Gastrocnemius medialis (tissue), 4 donors: ENCODE measurements around the gene APOL4. TPM values are rescaled to one million over a fixed set of nuclear protein-coding genes. Genes with fewer than 3 reads are reported as not detected.

Source experiments
- ATAC-seq, 2 donors: fragments of 150-250 bp; one replicate each; pipeline ENCODE4 v1.9.1; 2016
- DNase-seq, 2 donors: peaks; one replicate each; pipeline ENCODE4 v3.0.0-alpha.2; 2019
- H3K27ac ChIP-seq, 4 donors: fragments of 200-600 bp; sonication (generic); 1 replicate in 1 of 4; 2 replicates in 3 of 4; pipeline ENCODE4 v1.5.1; 2016 to 2018; ENCODE audit warnings: mild to moderate bottlenecking in 2 of 4, moderate library complexity in 1 of 4
- H3K27me3 ChIP-seq, 3 donors: fragments of 200-600 bp; sonication (generic) in 2 of 3; 1 replicate in 1 of 3; 2 replicates in 2 of 3; pipeline versions ENCODE4 v1.5.1 to v1.6.0; 2016 to 2019; ENCODE audit warnings: mild to moderate bottlenecking in 1 of 3, moderate library complexity in 1 of 3
- H3K36me3 ChIP-seq, 2 donors: fragments of 200-600 bp; sonication (generic) in 1 of 2; one replicate each; pipeline ENCODE4 v1.5.1; 2017 to 2018
- H3K4me1 ChIP-seq, 2 donors: fragments of 200-600 bp; sonication (generic) in 1 of 2; one replicate each; pipeline ENCODE4 v1.5.1; 2016 to 2017; ENCODE audit warnings: mild to moderate bottlenecking in 2 of 2
- H3K4me3 ChIP-seq, 4 donors: fragments of 200-600 bp; sonication (generic) in 3 of 4; 1 replicate in 1 of 4; 2 replicates in 3 of 4; pipeline ENCODE4 v1.5.1; 2016 to 2019; ENCODE audit warnings: mild to moderate bottlenecking in 2 of 4
- H3K9me3 ChIP-seq, 3 donors: fragments of 200-600 bp; sonication (generic) in 2 of 3; 1 replicate in 1 of 3; 2 replicates in 2 of 3; pipeline ENCODE4 v1.5.1; 2016 to 2019
- POLR2A ChIP-seq, 2 donors: fragments of 450-650 bp; IDR thresholded peaks; one replicate each; pipeline ENCODE4 v1.6.1; 2017; ENCODE audit warnings: antibody characterized with exemption in 2 of 2, mild to moderate bottlenecking in 2 of 2, moderate library complexity in 2 of 2
- in situ Hi-C, 4 donors: fragments of 200-750 bp; cut with MboI; loops; one replicate each; pipeline versions ENCODE4 v1.15.0 to v1.8.0; 2017; ENCODE audit warnings: low sequenced_read_pairs in 4 of 4
- intact Hi-C: fragments of 100-400 bp; cut with DNase I; formaldehyde crosslinking; loops from one replicate; pipeline ENCODE4 v1.15.1; 2023; ENCODE audit warnings: low total_unique reads
- total RNA-seq, 4 donors: library from RNA; depleted of rRNA; stranded (reverse); fragments of >200 nt; gene quantifications; one replicate each; pipeline versions ENCODE4 v1.1.0 to v1.2.3, GENCODE V29; 2016
- TF ChIP-seq, protein P1 (sequence below), 5 experiments: fragments of 450-650 bp in 3 of 5; fragments of 200-600 bp in 2 of 5; sonication (generic) in 2 of 5; IDR thresholded peaks in 4 of 5; conservative IDR thresholded peaks in 1 of 5; 1 replicate in 4 of 5; 2 replicates in 1 of 5; pipeline ENCODE4 v1.5.1; 2016 to 2019; ENCODE audit warnings: antibody characterized with exemption in 5 of 5, mild to moderate bottlenecking in 3 of 5, moderate library complexity in 3 of 5

The APOL4 gene
- total RNA-seq, 4 donors from 2014 or later, result 1.5 to 2.3 (median 2.0) TPM; not detected in 1

DNA sequence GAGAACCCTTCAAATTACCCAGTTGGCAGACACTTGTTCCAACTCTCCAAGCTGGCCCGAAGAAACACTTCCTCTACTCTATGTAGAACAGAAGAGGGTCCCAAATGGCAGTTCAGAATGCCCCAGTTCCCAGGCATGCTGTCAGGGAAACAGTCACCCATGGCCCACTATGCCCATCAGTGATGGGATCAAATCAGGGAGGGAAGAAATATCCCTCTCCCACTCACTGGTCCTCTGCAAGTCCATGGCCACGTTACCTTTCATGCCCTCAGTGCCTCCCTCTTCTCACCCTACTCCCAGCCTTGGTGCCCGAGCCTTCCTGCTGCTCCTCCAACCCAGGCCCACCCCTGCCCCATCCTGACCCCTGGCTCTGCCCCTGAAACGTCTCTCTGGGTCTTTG, 57.7 kb downstream of the APOL4 start:
- intact Hi-C loops (loop anchor here (2.0 kb wide), 1 partner anchor 37 kb away; no protein-coding TSS in a partner anchor), in situ Hi-C loops (loop anchor here in 2 of 4 donors (5.0 to 10.0 kb wide), 2 partner anchors 38 to 91 kb away; partner anchors contain the start of gene APOL2 (in 1 of the 2))
- H3K36me3 ChIP-seq, result peaks cover 0 to 21% of the 10 kb centered on the region in 2 donors
- no peak overlapping the region for H3K27ac ChIP-seq
- no peaks in the 10 kb centered on the region for H3K27me3 ChIP-seq
- no peak for TF ChIP-seq POLR2A (IDR thresholded peaks at IDR 0.05)
- TF ChIP-seq, protein P1, sequence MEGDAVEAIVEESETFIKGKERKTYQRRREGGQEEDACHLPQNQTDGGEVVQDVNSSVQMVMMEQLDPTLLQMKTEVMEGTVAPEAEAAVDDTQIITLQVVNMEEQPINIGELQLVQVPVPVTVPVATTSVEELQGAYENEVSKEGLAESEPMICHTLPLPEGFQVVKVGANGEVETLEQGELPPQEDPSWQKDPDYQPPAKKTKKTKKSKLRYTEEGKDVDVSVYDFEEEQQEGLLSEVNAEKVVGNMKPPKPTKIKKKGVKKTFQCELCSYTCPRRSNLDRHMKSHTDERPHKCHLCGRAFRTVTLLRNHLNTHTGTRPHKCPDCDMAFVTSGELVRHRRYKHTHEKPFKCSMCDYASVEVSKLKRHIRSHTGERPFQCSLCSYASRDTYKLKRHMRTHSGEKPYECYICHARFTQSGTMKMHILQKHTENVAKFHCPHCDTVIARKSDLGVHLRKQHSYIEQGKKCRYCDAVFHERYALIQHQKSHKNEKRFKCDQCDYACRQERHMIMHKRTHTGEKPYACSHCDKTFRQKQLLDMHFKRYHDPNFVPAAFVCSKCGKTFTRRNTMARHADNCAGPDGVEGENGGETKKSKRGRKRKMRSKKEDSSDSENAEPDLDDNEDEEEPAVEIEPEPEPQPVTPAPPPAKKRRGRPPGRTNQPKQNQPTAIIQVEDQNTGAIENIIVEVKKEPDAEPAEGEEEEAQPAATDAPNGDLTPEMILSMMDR (IDR thresholded peaks at IDR 0.05 in 4 of 5, conservative IDR thresholded peaks at IDR 0.05 in 1 of 5), result no peak
- H3K4me1 ChIP-seq, result peaks cover 5 to 12% of the 10 kb centered on the region in 2 donors
- DNase-seq (no peak), ATAC-seq (no peak)
- no peak overlapping the region for H3K4me3 ChIP-seq
- H3K9me3 ChIP-seq, result no peaks in the 10 kb centered on the region

DNA sequence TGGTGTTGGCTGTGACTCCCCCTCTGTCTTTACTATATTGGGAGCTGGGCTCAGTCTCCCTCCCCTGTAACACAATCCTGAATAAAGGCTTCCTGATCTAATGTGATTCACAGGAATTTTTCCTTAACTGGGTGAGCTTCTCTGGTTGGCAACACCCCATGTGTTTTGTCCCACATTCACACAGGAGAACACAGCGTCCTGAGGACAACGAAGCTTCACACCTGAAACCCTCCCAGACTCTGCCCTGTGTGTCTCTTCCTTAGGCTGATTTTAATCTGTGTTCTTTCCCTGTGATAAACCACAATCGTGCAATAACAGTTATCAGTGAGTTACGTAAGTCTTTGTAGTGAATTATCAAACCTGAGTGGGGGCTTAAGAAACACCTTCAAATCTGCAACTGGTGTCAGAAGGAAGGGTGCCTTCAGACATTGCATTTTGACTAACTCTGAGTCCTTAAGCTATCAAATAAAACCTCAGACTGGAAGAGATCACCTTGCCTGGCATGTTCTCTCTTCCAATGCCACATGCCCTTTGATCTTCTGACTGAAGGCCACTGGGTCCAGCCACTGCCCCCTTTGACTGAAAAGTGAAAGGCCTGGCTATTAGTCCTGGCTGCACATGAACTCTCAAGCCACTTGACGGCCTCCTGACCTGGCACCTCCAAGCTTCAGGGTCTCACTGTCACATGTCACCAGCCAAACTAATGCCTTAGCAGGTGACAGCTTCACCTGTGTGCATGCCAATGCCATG, 58.4 kb downstream of the APOL4 start:
- H3K27me3 ChIP-seq, result no peaks in the 10 kb centered on the region
- no peak for DNase-seq
- no peak for ATAC-seq
- no peak overlapping the region for H3K27ac ChIP-seq
- in situ Hi-C loops (loop anchor here in 2 of 4 donors (5.0 to 10.0 kb wide), 2 partner anchors 39 to 92 kb away; partner anchors contain the start of gene APOL2 (in 1 of the 2)), intact Hi-C loops (no loop called here)
- peaks cover 0 to 19% of the 10 kb centered on the region in 2 donors for H3K36me3 ChIP-seq
- no peak for TF ChIP-seq POLR2A (IDR thresholded peaks at IDR 0.05)
- TF ChIP-seq, protein P1 (IDR thresholded peaks at IDR 0.05 in 4 of 5, conservative IDR thresholded peaks at IDR 0.05 in 1 of 5), result no peak
- H3K4me1 ChIP-seq, result peaks cover 5 to 12% of the 10 kb centered on the region in 2 donors
- H3K9me3 ChIP-seq, result no peaks in the 10 kb centered on the region
- H3K4me3 ChIP-seq, result no peak overlapping the region

GRCh38 chr22:36141481-36141880, 60.1 kb downstream of the APOL4 start:
- no peak for ATAC-seq
- in situ Hi-C loops (loop anchor here in 2 of 4 donors (5.0 to 10.0 kb wide), 2 partner anchors 41 to 93 kb away; partner anchors contain the start of gene APOL2 (in 1 of the 2)), intact Hi-C loops (no loop called here)
- TF ChIP-seq, protein P1 (IDR thresholded peaks at IDR 0.05 in 4 of 5, conservative IDR thresholded peaks at IDR 0.05 in 1 of 5), result no peak
- TF ChIP-seq POLR2A (IDR thresholded peaks at IDR 0.05), result no peak
- Histone ChIP-seq H3K27ac (no peak overlapping the region), H3K36me3 (peaks cover 0 to 19% of the 10 kb centered on the region in 2 donors), H3K4me3 (no peak overlapping the region), H3K4me1 (peaks cover 5% of the 10 kb centered on the region in 2 donors), H3K9me3 (no peaks in the 10 kb centered on the region), H3K27me3 (no peaks in the 10 kb centered on the region)
- no peak for DNase-seq

Other genes starting within 250 kb of the APOL4 start
- 10 to 100 TPM; 26.0 to 32.1 (median 28.6) TPM for gene RBFOX2, start 173.0 kb downstream of the APOL4 start, total RNA-seq
- 10 to 100 TPM; 16.6 to 23.4 (median 19.3) TPM for gene APOL3, start 41.1 kb downstream of the APOL4 start, total RNA-seq
- gene APOL2, start 37.7 kb upstream of the APOL4 start, total RNA-seq, result 10 to 100 TPM in 3 of 4 donors, 1 to 10 TPM in 1; 8.7 to 25.5 (median 20.9) TPM
- gene APOL1, start 51.3 kb upstream of the APOL4 start, total RNA-seq, result 10 to 100 TPM in 1 of 4 donors, 1 to 10 TPM in 2, under 1 TPM in 1; 0.87 to 11.1 (median 6.2) TPM
- 100 to 1,000 TPM in 3 of 4 donors, 10 to 100 TPM in 1; 38.9 to 115 (median 104) TPM for gene MYH9, start 186.2 kb upstream of the APOL4 start, total RNA-seq